ENCODE results near the gene PIP5K1C.

- TF ChIP-seq CTCF (IDR thresholded peaks at IDR 0.05; ENCODE audit: insufficient read depth, low read length, poor library complexity, severe bottlenecking) (no peak), EZH2phosphoT487 (conservative IDR thresholded peaks at IDR 0.05; ENCODE audit: low read length) (no peak)
Observed at GRCh38 chr19:3669082-3669946, 31.0 kb downstream of the PIP5K1C start.
